IMR-90 (cell line): ENCODE measurements around the gene AGBL3. TPM values are rescaled to one million over a fixed set of nuclear protein-coding genes. Genes with fewer than 3 reads are reported as not detected.

Experiments
- ATAC-seq: fragments of 200-7000 bp; cut with Tn5 transposase; 2 replicates; pipeline ENCODE4 v1.9.1; 2020; ENCODE audit warnings: low read depth, mild to moderate bottlenecking, moderate library complexity
- BruUV-seq: library from RNA; stranded (reverse); fragments of 400-500 nt; replicated peaks from 2 replicates; lab custom pipeline; 2021; lab: Mats Ljungman, UMichigan
- CTCF ChIA-PET: fragments of 300-600 bp; formaldehyde crosslinking; extraction: SDS; loops from one replicate; lab custom pipeline; 2021; ENCODE audit warnings: antibody characterized with exemption; lab: Yijun Ruan, JAX
- POLR2A ChIA-PET: fragments of 300-600 bp; sonication (Branson Sonifier 250); formaldehyde crosslinking; loops from one replicate; lab custom pipeline; 2022; ENCODE audit warnings: antibody characterized with exemption; ENCODE audit not compliant: unreplicated experiment; lab: Charles Lee
- DNase-seq: peaks from one replicate; pipeline ENCODE4 v3.0.0; 2013
- H2AFZ ChIP-seq: replicated peaks from 2 replicates; pipeline ENCODE3; 2013; ENCODE audit warnings: low read length, mild to moderate bottlenecking; ENCODE audit not compliant: poor library complexity
- H2AK5ac ChIP-seq: 2 replicates; pipeline ENCODE4 v1.6.1; 2013; ENCODE audit warnings: low read depth, low read length, inconsistent platforms
- H2AK9ac ChIP-seq: replicated peaks from 2 replicates; pipeline ENCODE3; 2013; ENCODE audit warnings: mild to moderate bottlenecking, low read depth, low read length, moderate library complexity; ENCODE audit not compliant: poor library complexity
- H2BK120ac ChIP-seq: 2 replicates; pipeline ENCODE4 v1.6.1; 2013; ENCODE audit warnings: low read depth, low read length, inconsistent platforms
- H2BK15ac ChIP-seq: 3 replicates; pipeline ENCODE4 v1.6.1; 2013; ENCODE audit warnings: low read depth, low read length, inconsistent platforms
- H2BK20ac ChIP-seq: 2 replicates; pipeline ENCODE4 v1.6.1; 2013; ENCODE audit warnings: low read depth, mild to moderate bottlenecking, inconsistent platforms, low read length, moderate library complexity
- H2BK5ac ChIP-seq: 2 replicates; pipeline ENCODE4 v1.6.1; 2013; ENCODE audit warnings: mild to moderate bottlenecking, low read depth, low read length, inconsistent platforms; ENCODE audit not compliant: poor library complexity, severe bottlenecking
- H3K14ac ChIP-seq: replicated peaks from 2 replicates; pipeline ENCODE4 v1.6.1; 2013; ENCODE audit warnings: low read depth, low read length, inconsistent platforms
- H3K18ac ChIP-seq: 2 replicates; pipeline ENCODE4 v1.6.1; 2013; ENCODE audit warnings: low read depth, low read length, control low read depth
- H3K23ac ChIP-seq: 2 replicates; pipeline ENCODE4 v1.6.1; 2013; ENCODE audit warnings: low read depth, low read length, inconsistent platforms
- H3K27ac ChIP-seq: 2 replicates; pipeline ENCODE4 v1.5.1; 2013; ENCODE audit warnings: mild to moderate bottlenecking, control low read depth, low read length; ENCODE audit not compliant: insufficient read depth
- H3K27me3 ChIP-seq: 2 replicates; pipeline ENCODE4 v1.6.1; 2013; ENCODE audit warnings: low read length; ENCODE audit not compliant: control insufficient read depth, insufficient read depth
- H3K36me3 ChIP-seq: 2 replicates; pipeline ENCODE4 v1.6.1; 2013; ENCODE audit warnings: low read length, mixed read lengths; ENCODE audit not compliant: control insufficient read depth, insufficient read depth
- H3K4ac ChIP-seq: 2 replicates; pipeline ENCODE4 v1.6.1; 2013; ENCODE audit warnings: low read depth, low read length, inconsistent platforms
- H3K4me1 ChIP-seq: 2 replicates; pipeline ENCODE4 v1.6.1; 2013; ENCODE audit warnings: low read length, mixed read lengths; ENCODE audit not compliant: control insufficient read depth, insufficient read depth
- H3K4me2 ChIP-seq: 2 replicates; pipeline ENCODE4 v1.6.1; 2013; ENCODE audit warnings: low read depth, mild to moderate bottlenecking, control low read depth, low read length, moderate library complexity
- H3K4me3 ChIP-seq: 2 replicates; pipeline ENCODE4 v1.5.1; 2013; ENCODE audit warnings: low read depth, mild to moderate bottlenecking, control low read depth, low read length, moderate library complexity; ENCODE audit not compliant: insufficient read depth
- H3K56ac ChIP-seq: 2 replicates; pipeline ENCODE4 v1.6.1; 2013; ENCODE audit warnings: low read length, inconsistent platforms; ENCODE audit not compliant: insufficient read depth; ENCODE audit errors: extremely low read depth
- H3K79me1 ChIP-seq, 2 experiments: 2 replicates each; pipeline ENCODE4 v1.6.1; 2013; ENCODE audit warnings: low read length in 2 of 2, inconsistent platforms in 1 of 2, low read depth in 1 of 2
- H3K9ac ChIP-seq: 2 replicates; pipeline ENCODE4 v1.6.1; 2013; ENCODE audit warnings: low read depth, low read length, control low read depth
- H3K9me1 ChIP-seq: 2 replicates; pipeline ENCODE4 v1.6.1; 2013; ENCODE audit warnings: low read length, inconsistent platforms; ENCODE audit not compliant: insufficient read depth
- H3K9me3 ChIP-seq: 2 replicates; pipeline ENCODE4 v1.6.1; 2013; ENCODE audit warnings: low read length; ENCODE audit not compliant: control insufficient read depth, insufficient read depth
- H4K20me1 ChIP-seq: 2 replicates; pipeline ENCODE4 v1.6.1; 2013; ENCODE audit warnings: low read length, inconsistent platforms; ENCODE audit not compliant: insufficient read depth
- H4K5ac ChIP-seq: 2 replicates; pipeline ENCODE4 v1.6.1; 2013; ENCODE audit warnings: mild to moderate bottlenecking, low read depth, low read length, control low read depth
- H4K8ac ChIP-seq, 2 experiments: 2 replicates each; pipeline ENCODE4 v1.6.1; 2013; ENCODE audit warnings: low read depth in 2 of 2, low read length in 2 of 2, control low read depth in 1 of 2, inconsistent platforms in 1 of 2
- H4K91ac ChIP-seq: 2 replicates; pipeline ENCODE4 v1.6.1; 2013; ENCODE audit warnings: low read depth, low read length, inconsistent platforms; ENCODE audit not compliant: insufficient read depth
- BHLHE40 ChIP-seq: fragments of 150-350 bp; IDR thresholded peaks from 2 replicates; pipeline ENCODE4 v1.6.1; 2016; ENCODE audit warnings: mild to moderate bottlenecking, low read depth, low read length
- CEBPB ChIP-seq: IDR thresholded peaks from 2 replicates; pipeline ENCODE4 v1.6.1; 2012; ENCODE audit warnings: low read depth, low read length, improper control_type of control experiment
- CHD1 ChIP-seq: IDR thresholded peaks from 2 replicates; pipeline ENCODE4 v1.6.1; 2012; ENCODE audit warnings: low read depth, low read length, improper control_type of control experiment
- FOS ChIP-seq: fragments of 150-350 bp; IDR thresholded peaks from 2 replicates; pipeline ENCODE4 v1.6.1; 2016; ENCODE audit warnings: low read depth, low read length
- MAFK ChIP-seq: IDR thresholded peaks from 2 replicates; pipeline ENCODE4 v1.6.1; 2012; ENCODE audit warnings: low read depth, low read length, improper control_type of control experiment
- MAZ ChIP-seq: IDR thresholded peaks from 2 replicates; pipeline ENCODE4 v1.6.1; 2012; ENCODE audit warnings: low read depth, mild to moderate bottlenecking, low read length, improper control_type of control experiment, moderate library complexity, borderline replicate concordance
- MXI1 ChIP-seq: IDR thresholded peaks from 2 replicates; pipeline ENCODE4 v1.6.1; 2012; ENCODE audit warnings: low read depth, mild to moderate bottlenecking, low read length, moderate library complexity, borderline replicate concordance
- NFE2L2 ChIP-seq: fragments of 150-350 bp; IDR thresholded peaks from 2 replicates; pipeline ENCODE4 v1.6.1; 2016; ENCODE audit warnings: low read depth, mild to moderate bottlenecking, low read length
- POLR2A ChIP-seq: IDR thresholded peaks from 2 replicates; pipeline ENCODE4 v1.6.1; 2012; ENCODE audit warnings: mild to moderate bottlenecking, low read depth, low read length
- RAD21 ChIP-seq: IDR thresholded peaks from 2 replicates; pipeline ENCODE4 v1.6.1; 2012; ENCODE audit warnings: low read length, improper control_type of control experiment
- RCOR1 ChIP-seq: IDR thresholded peaks from 2 replicates; pipeline ENCODE4 v1.6.1; 2012; ENCODE audit warnings: mild to moderate bottlenecking, low read length, improper control_type of control experiment; ENCODE audit not compliant: insufficient replicate concordance
- RFX5 ChIP-seq: IDR thresholded peaks from 2 replicates; pipeline ENCODE4 v1.8.0; 2012; ENCODE audit warnings: low read depth, mild to moderate bottlenecking, low read length, moderate library complexity
- SMC3 ChIP-seq: fragments of 150-350 bp; IDR thresholded peaks from 2 replicates; pipeline ENCODE4 v1.6.1; 2016; ENCODE audit warnings: low read depth, mild to moderate bottlenecking, antibody characterized with exemption, low read length, moderate library complexity
- WGBS, 2 experiments: methylation state at CpG; one replicate each; pipeline versions ENCODE4 v1.1.5 to v1.1.7; 2013; ENCODE audit warnings: missing lambda C conversion rate in 2 of 2; ENCODE audit not compliant: insufficient read length in 1 of 2; ENCODE audit errors: extremely low coverage in 2 of 2; 5-methylcytosine and 5-hydroxymethylcytosine counted together
- dilution Hi-C: fragments of 300-500 bp; cut with HindIII; formaldehyde crosslinking; loops from one replicate; pipeline ENCODE4 v1.14.3; 2018; ENCODE audit warnings: low sequenced_read_pairs; ENCODE audit not compliant: unreplicated experiment
- in situ Hi-C: fragments of 300-500 bp; cut with MboI; formaldehyde crosslinking; loops from 3 replicates; pipeline ENCODE4 v1.14.3; 2019; ENCODE audit warnings: low sequenced_read_pairs, inconsistent platforms, mixed read lengths
- intact Hi-C: fragments of 100-400 bp; cut with micrococcal nuclease; formaldehyde crosslinking; loops from 2 replicates; pipeline ENCODE4 v1.10.0; 2022
- polyA plus RNA-seq, 3 experiments: library from polyadenylated mRNA; depleted of rRNA; stranded (reverse); fragments of >200 nt; gene quantifications; 2 replicates each; pipeline ENCODE4 v1.2.3, GENCODE V29; 2012; ENCODE audit warnings: low replicate concordance in 1 of 3
- total RNA-seq: library from RNA; depleted of rRNA; stranded (reverse); fragments of >200 nt; gene quantifications from 2 replicates; pipeline ENCODE4 v1.2.3, GENCODE V29; 2012
- TF ChIP-seq, protein P1 (sequence below): fragments of 150-350 bp; IDR thresholded peaks from 2 replicates; pipeline ENCODE4 v1.6.1; 2017; ENCODE audit warnings: mild to moderate bottlenecking, antibody characterized with exemption, low read length, low read depth
- TF ChIP-seq, protein P2 (sequence below): conservative IDR thresholded peaks from 2 replicates; pipeline ENCODE4 v1.5.1; 2012; ENCODE audit warnings: mild to moderate bottlenecking, low read depth, low read length, improper control_type of control experiment

Gene AGBL3
- total and polyA plus RNA-seq, 2 of the 4 experiments (the other 2 are of a cell fraction) = 0.18 to 0.65 TPM

DNA sequence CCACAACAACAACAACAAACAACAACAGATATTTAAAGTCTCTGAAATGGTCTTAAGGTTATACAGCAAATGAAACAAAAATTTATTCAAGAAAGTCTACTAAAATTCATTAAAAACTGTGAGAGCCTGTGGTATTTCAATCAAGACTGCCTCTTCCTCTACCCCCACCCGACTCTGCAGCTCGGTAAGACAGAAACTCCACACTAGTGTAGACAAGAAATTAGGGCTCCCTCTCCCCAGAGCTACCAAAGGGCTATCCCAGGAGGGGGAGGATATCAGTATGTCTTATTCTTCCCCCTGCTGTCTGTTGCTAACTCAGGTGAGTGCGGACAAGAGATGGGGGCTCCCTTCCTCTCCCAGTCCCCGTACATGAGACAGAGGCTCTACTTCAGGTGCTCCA is 90.6 kb downstream of the AGBL3 start:
- Histone ChIP-seq H3K23ac (no peak overlapping the region), H3K4me1 (no peaks in the 10 kb centered on the region), H3K56ac (no peak overlapping the region), H2BK5ac (no peak overlapping the region), H3K4me2 (no peak overlapping the region), H4K91ac (no peak overlapping the region), H4K5ac (no peak overlapping the region), H3K36me3 (no peaks in the 10 kb centered on the region), H2BK20ac (no peak overlapping the region), H3K4me3 (no peak overlapping the region), H3K79me1 (no peaks in the 10 kb centered on the region), H4K8ac (no peak overlapping the region), H3K27ac (no peak overlapping the region), H3K4ac (no peak overlapping the region), H2BK120ac (no peak overlapping the region), H4K20me1 (no peaks in the 10 kb centered on the region), H2AK5ac (no peak overlapping the region), H2BK15ac (no peak overlapping the region), H3K9ac (no peak overlapping the region), H2AFZ (no peak overlapping the region), H3K14ac (no peak overlapping the region), H2AK9ac (no peak overlapping the region), H3K9me1 (no peaks in the 10 kb centered on the region), H3K27me3 (peaks cover 9% of the 10 kb centered on the region), H3K9me3 (no peaks in the 10 kb centered on the region), H3K18ac (no peak overlapping the region)
- DNase-seq = no peak
- ATAC-seq = no peak
- BruUV-seq = no TSS peak
- ChIA-PET POLR2A (no interaction called here), CTCF (no interaction called here)
- dilution Hi-C loops (no loop called here), intact Hi-C loops (no loop called here), in situ Hi-C loops (no loop called here)
- no peak for TF ChIP-seq RFX5
- no peak for TF ChIP-seq RCOR1
- TF ChIP-seq FOS = no peak
- TF ChIP-seq, protein P1, sequence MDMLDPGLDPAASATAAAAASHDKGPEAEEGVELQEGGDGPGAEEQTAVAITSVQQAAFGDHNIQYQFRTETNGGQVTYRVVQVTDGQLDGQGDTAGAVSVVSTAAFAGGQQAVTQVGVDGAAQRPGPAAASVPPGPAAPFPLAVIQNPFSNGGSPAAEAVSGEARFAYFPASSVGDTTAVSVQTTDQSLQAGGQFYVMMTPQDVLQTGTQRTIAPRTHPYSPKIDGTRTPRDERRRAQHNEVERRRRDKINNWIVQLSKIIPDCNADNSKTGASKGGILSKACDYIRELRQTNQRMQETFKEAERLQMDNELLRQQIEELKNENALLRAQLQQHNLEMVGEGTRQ = no peak
- no peak for TF ChIP-seq SMC3
- no peak for TF ChIP-seq CHD1
- TF ChIP-seq MAFK = no peak
- no peak for TF ChIP-seq BHLHE40
- TF ChIP-seq NFE2L2 = no peak
- TF ChIP-seq POLR2A = no peak
- no peak for TF ChIP-seq MAZ
- TF ChIP-seq CEBPB = no peak
- TF ChIP-seq, protein P2, sequence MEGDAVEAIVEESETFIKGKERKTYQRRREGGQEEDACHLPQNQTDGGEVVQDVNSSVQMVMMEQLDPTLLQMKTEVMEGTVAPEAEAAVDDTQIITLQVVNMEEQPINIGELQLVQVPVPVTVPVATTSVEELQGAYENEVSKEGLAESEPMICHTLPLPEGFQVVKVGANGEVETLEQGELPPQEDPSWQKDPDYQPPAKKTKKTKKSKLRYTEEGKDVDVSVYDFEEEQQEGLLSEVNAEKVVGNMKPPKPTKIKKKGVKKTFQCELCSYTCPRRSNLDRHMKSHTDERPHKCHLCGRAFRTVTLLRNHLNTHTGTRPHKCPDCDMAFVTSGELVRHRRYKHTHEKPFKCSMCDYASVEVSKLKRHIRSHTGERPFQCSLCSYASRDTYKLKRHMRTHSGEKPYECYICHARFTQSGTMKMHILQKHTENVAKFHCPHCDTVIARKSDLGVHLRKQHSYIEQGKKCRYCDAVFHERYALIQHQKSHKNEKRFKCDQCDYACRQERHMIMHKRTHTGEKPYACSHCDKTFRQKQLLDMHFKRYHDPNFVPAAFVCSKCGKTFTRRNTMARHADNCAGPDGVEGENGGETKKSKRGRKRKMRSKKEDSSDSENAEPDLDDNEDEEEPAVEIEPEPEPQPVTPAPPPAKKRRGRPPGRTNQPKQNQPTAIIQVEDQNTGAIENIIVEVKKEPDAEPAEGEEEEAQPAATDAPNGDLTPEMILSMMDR = no peak
- TF ChIP-seq MXI1 = no peak
- TF ChIP-seq RAD21 = no peak
- no CpG with 5 or more reads among the region's 4 CpGs for WGBS, 2 experiments
